ENCODE measurements around the gene BLOC1S4. TPM values are rescaled to one million over a fixed set of nuclear protein-coding genes. Genes with fewer than 3 reads are reported as not detected.

The BLOC1S4 gene
- polyA plus RNA-seq, 6 donors from 2014 or later, result 70.2 to 93.2 (median 79.6) TPM

- Mint-ChIP-seq H3K4me3 (no peak overlapping the region), H3K9me3 (no peaks in the 10 kb centered on the region), H3K36me3 (peaks cover 0 to 4% of the 10 kb centered on the region in 2 donors), H3K27me3 (peaks cover 0 to 3% (median 0%) of the 10 kb centered on the region in 3 donors), H3K4me1 (peaks cover 4 to 11% (median 5%) of the 10 kb centered on the region in 3 donors), H3K27ac (peak overlapping the region in 2 of 6 donors; percentile 7 to 11)
- ATAC-seq (ENCODE audit: low read depth in 2 of 2) (no peak), DNase-seq (no peak)
Measured at GRCh38 chr4:6695660-6696610, 20.0 kb upstream of the BLOC1S4 start.

GRCh38 chr4:6696611-6697010 lies 19.4 kb upstream of the BLOC1S4 start:
- H3K4me1 Mint-ChIP-seq, result peaks cover 4 to 11% (median 5%) of the 10 kb centered on the region in 3 donors
- ATAC-seq (ENCODE audit: low read depth in 2 of 2), result no peak
- peak overlapping the region in 1 of 6 donors; percentile 11 for H3K27ac Mint-ChIP-seq
- H3K9me3 Mint-ChIP-seq, result no peaks in the 10 kb centered on the region
- peaks cover 0 to 4% of the 10 kb centered on the region in 2 donors for H3K36me3 Mint-ChIP-seq
- H3K27me3 Mint-ChIP-seq, result no peaks in the 10 kb centered on the region
- no peak for DNase-seq
- no peak overlapping the region for H3K4me3 Mint-ChIP-seq

GRCh38 chr4:6697131-6697530 lies 18.8 kb upstream of the BLOC1S4 start:
- peaks cover 0 to 4% of the 10 kb centered on the region in 2 donors for H3K36me3 Mint-ChIP-seq
- ATAC-seq (ENCODE audit: low read depth in 2 of 2) (no peak), DNase-seq (no peak)
- no peaks in the 10 kb centered on the region for H3K27me3 Mint-ChIP-seq
- H3K27ac Mint-ChIP-seq, result no peak overlapping the region
- no peaks in the 10 kb centered on the region for H3K9me3 Mint-ChIP-seq
- H3K4me1 Mint-ChIP-seq, result peaks cover 4 to 11% (median 5%) of the 10 kb centered on the region in 3 donors
- H3K4me3 Mint-ChIP-seq, result no peak overlapping the region

- H3K27me3 Mint-ChIP-seq, result no peaks in the 10 kb centered on the region
- peaks cover 10 to 13% (median 12%) of the 10 kb centered on the region in 3 donors for H3K4me1 Mint-ChIP-seq
- ATAC-seq (ENCODE audit: low read depth in 2 of 2), result no peak
- peak overlapping the region in 3 of 6 donors; percentile 25 to 89 (median 49) for H3K27ac Mint-ChIP-seq
- DNase-seq, result no peak
- H3K9me3 Mint-ChIP-seq, result no peaks in the 10 kb centered on the region
- no peak overlapping the region for H3K4me3 Mint-ChIP-seq
- H3K36me3 Mint-ChIP-seq, result peaks cover 4 to 11% of the 10 kb centered on the region in 2 donors
Measured at GRCh38 chr4:6699388-6699787, 16.6 kb upstream of the BLOC1S4 start.

GRCh38 chr4:6699903-6700302 lies 16.1 kb upstream of the BLOC1S4 start:
- no peak overlapping the region for H3K4me3 Mint-ChIP-seq
- DNase-seq, result no peak
- H3K27me3 Mint-ChIP-seq, result no peaks in the 10 kb centered on the region
- H3K4me1 Mint-ChIP-seq, result peaks cover 11 to 18% (median 16%) of the 10 kb centered on the region in 3 donors
- ATAC-seq (ENCODE audit: low read depth in 2 of 2), result no peak
- peak overlapping the region in 1 of 6 donors; percentile 5 for H3K27ac Mint-ChIP-seq
- H3K36me3 Mint-ChIP-seq, result peaks cover 9 to 16% of the 10 kb centered on the region in 2 donors
- no peaks in the 10 kb centered on the region for H3K9me3 Mint-ChIP-seq

- H3K4me3 Mint-ChIP-seq, result no peak overlapping the region
- DNase-seq (no peak), ATAC-seq (ENCODE audit: low read depth in 2 of 2) (no peak)
- H3K4me1 Mint-ChIP-seq, result peaks cover 21 to 33% (median 27%) of the 10 kb centered on the region in 3 donors
- H3K27me3 Mint-ChIP-seq, result no peaks in the 10 kb centered on the region
- peaks cover 18 to 25% of the 10 kb centered on the region in 2 donors for H3K36me3 Mint-ChIP-seq
- H3K27ac Mint-ChIP-seq, result peak overlapping the region in 1 of 6 donors; percentile 14
- no peaks in the 10 kb centered on the region for H3K9me3 Mint-ChIP-seq
Measured at GRCh38 chr4:6701371-6701770, 14.6 kb upstream of the BLOC1S4 start.

- H3K27me3 Mint-ChIP-seq, result no peaks in the 10 kb centered on the region
- no peak overlapping the region for H3K4me3 Mint-ChIP-seq
- H3K36me3 Mint-ChIP-seq, result peaks cover 28 to 39% of the 10 kb centered on the region in 2 donors
- ATAC-seq (ENCODE audit: low read depth in 2 of 2) (no peak), DNase-seq (no peak)
- H3K4me1 Mint-ChIP-seq, result peaks cover 34 to 47% (median 36%) of the 10 kb centered on the region in 3 donors
- H3K27ac Mint-ChIP-seq, result no peak overlapping the region
- H3K9me3 Mint-ChIP-seq, result no peaks in the 10 kb centered on the region
Measured at GRCh38 chr4:6702761-6703160, 13.2 kb upstream of the BLOC1S4 start.

GRCh38 chr4:6703786-6704185 lies 12.2 kb upstream of the BLOC1S4 start:
- Mint-ChIP-seq H3K4me1 (peaks cover 43 to 52% (median 46%) of the 10 kb centered on the region in 3 donors), H3K4me3 (no peak overlapping the region), H3K27me3 (no peaks in the 10 kb centered on the region), H3K27ac (no peak overlapping the region), H3K9me3 (peaks cover 0 to 4% (median 0%) of the 10 kb centered on the region in 7 donors), H3K36me3 (peaks cover 33 to 46% of the 10 kb centered on the region in 2 donors)
- ATAC-seq (ENCODE audit: low read depth in 2 of 2) (no peak), DNase-seq (no peak)

- Mint-ChIP-seq H3K4me1 (peaks cover 51 to 68% (median 62%) of the 10 kb centered on the region in 3 donors), H3K9me3 (peaks cover 0 to 10% (median 2%) of the 10 kb centered on the region in 7 donors), H3K27ac (no peak overlapping the region), H3K36me3 (peaks cover 36 to 56% of the 10 kb centered on the region in 2 donors), H3K4me3 (peak overlapping the region in 1 of 8 donors; percentile 99), H3K27me3 (no peaks in the 10 kb centered on the region)
- ATAC-seq (ENCODE audit: low read depth in 2 of 2), result no peak
- no peak for DNase-seq
Measured at GRCh38 chr4:6705646-6706045, 10.3 kb upstream of the BLOC1S4 start.

GRCh38 chr4:6706173-6706572 lies 9.8 kb upstream of the BLOC1S4 start:
- Mint-ChIP-seq H3K27me3 (no peaks in the 10 kb centered on the region), H3K4me3 (peak overlapping the region in 4 of 8 donors; percentile 10 to 99 (median 34)), H3K9me3 (peaks cover 0 to 14% (median 6%) of the 10 kb centered on the region in 7 donors), H3K36me3 (peaks cover 36 to 61% of the 10 kb centered on the region in 2 donors), H3K4me1 (peaks cover 57 to 73% (median 66%) of the 10 kb centered on the region in 3 donors), H3K27ac (no peak overlapping the region)
- DNase-seq (no peak), ATAC-seq (ENCODE audit: low read depth in 2 of 2) (no peak)

GRCh38 chr4:6709230-6710114 lies 6.5 kb upstream of the BLOC1S4 start, which contains the start of gene MRFAP1L1:
TSS of gene MRFAP1L1 (minus strand) at chr4:6709865. CDS start at chr4:6709629, 236 bp downstream.
- ATAC-seq (ENCODE audit: low read depth in 2 of 2) (peak; percentile 77 to 79), DNase-seq (peak; percentile 98)
- peaks cover 0 to 6% (median 0%) of the 10 kb centered on the region in 3 donors for H3K27me3 Mint-ChIP-seq
- peaks cover 35 to 51% of the 10 kb centered on the region in 2 donors for H3K36me3 Mint-ChIP-seq
- H3K27ac Mint-ChIP-seq, result peak within 1 kb of the TSS; percentile 96 to 100 (median 99)
- H3K4me1 Mint-ChIP-seq, result peaks cover 51 to 66% (median 62%) of the 10 kb centered on the region in 3 donors
- peak within 1 kb of the TSS; percentile 91 to 100 (median 99) for H3K4me3 Mint-ChIP-seq
- peaks cover 0 to 14% (median 6%) of the 10 kb centered on the region in 7 donors for H3K9me3 Mint-ChIP-seq

- H3K27me3 Mint-ChIP-seq, result peaks cover 0 to 6% (median 0%) of the 10 kb centered on the region in 3 donors
- H3K27ac Mint-ChIP-seq, result peak overlapping the region; percentile 66 to 99 (median 96)
- H3K36me3 Mint-ChIP-seq, result peaks cover 27 to 43% of the 10 kb centered on the region in 2 donors
- H3K4me1 Mint-ChIP-seq, result peaks cover 44 to 59% (median 55%) of the 10 kb centered on the region in 3 donors
- DNase-seq (no peak), ATAC-seq (ENCODE audit: low read depth in 2 of 2) (no peak)
- H3K9me3 Mint-ChIP-seq, result peaks cover 0 to 14% (median 6%) of the 10 kb centered on the region in 7 donors
- peak overlapping the region; percentile 91 to 100 (median 99) for H3K4me3 Mint-ChIP-seq
Measured at GRCh38 chr4:6710282-6710681, 5.7 kb upstream of the BLOC1S4 start.
